ENCODE results near the gene RSPH4A. TPM values are rescaled to one million over a fixed set of nuclear protein-coding genes. Genes with fewer than 3 reads are reported as not detected.
"Not testable (repeated sequence)": the region's sequence is repeated elsewhere in the genome, so short reads cannot be mapped to it uniquely, and the experiment has no call there.

RSPH4A gene
- total RNA-seq, 1 donor from 2014 or later, result 0.18 TPM

- DNase-seq (ENCODE audit: low spot score), result no peak
- intact Hi-C loops (cut with DNase I), result no loop called here
- ATAC-seq, result peak; percentile 28
Observed at GRCh38 chr6:116616737-116617053, 416 bp downstream of the RSPH4A start.

GRCh38 chr6:116624036-116624805 is 7.9 kb downstream of the RSPH4A start:
- no peak for DNase-seq (ENCODE audit: low spot score)
- intact Hi-C loops (cut with DNase I), result no loop called here
- no peak for ATAC-seq

GRCh38 chr6:116625872-116626271 is 9.6 kb downstream of the RSPH4A start:
- ATAC-seq, result no peak
- intact Hi-C loops (cut with DNase I), result no loop called here
- DNase-seq (ENCODE audit: low spot score), result no peak

GRCh38 chr6:116629563-116629981 is 13.3 kb downstream of the RSPH4A start:
- no peak for ATAC-seq
- intact Hi-C loops (cut with DNase I), result no loop called here
- DNase-seq (ENCODE audit: low spot score), result no peak

- intact Hi-C loops (cut with DNase I), result no loop called here
- ATAC-seq (no peak), DNase-seq (ENCODE audit: low spot score) (no peak)
Observed at GRCh38 chr6:116631379-116631990, 15.2 kb downstream of the RSPH4A start.

GRCh38 chr6:116633685-116634084 is 17.4 kb downstream of the RSPH4A start:
- intact Hi-C loops (cut with DNase I), result no loop called here
- ATAC-seq (no peak), DNase-seq (ENCODE audit: low spot score) (no peak)

- ATAC-seq (no peak), DNase-seq (ENCODE audit: low spot score) (no peak)
- intact Hi-C loops (cut with DNase I), result no loop called here
Observed at GRCh38 chr6:116648156-116648555, 31.9 kb downstream of the RSPH4A start.

GRCh38 chr6:116649129-116649528 is 32.9 kb downstream of the RSPH4A start:
- DNase-seq (ENCODE audit: low spot score) (no peak), ATAC-seq (no peak)
- intact Hi-C loops (cut with DNase I), result no loop called here

- no peak for ATAC-seq
- intact Hi-C loops (cut with DNase I), result no loop called here
- DNase-seq (ENCODE audit: low spot score), result no peak
Observed at GRCh38 chr6:116651916-116652315, 35.6 kb downstream of the RSPH4A start.

GRCh38 chr6:116661594-116661993 is 45.3 kb downstream of the RSPH4A start:
- intact Hi-C loops (cut with DNase I), result no loop called here
- ATAC-seq, result no peak
- DNase-seq (ENCODE audit: low spot score), result no peak

- intact Hi-C loops (cut with DNase I), result no loop called here
- DNase-seq (ENCODE audit: low spot score), result no peak
- no peak for ATAC-seq
Observed at GRCh38 chr6:116662202-116662601, 45.9 kb downstream of the RSPH4A start.

- intact Hi-C loops (cut with DNase I), result no loop called here
- ATAC-seq (no peak), DNase-seq (ENCODE audit: low spot score) (no peak)
Observed at GRCh38 chr6:116663308-116663707, 47.0 kb downstream of the RSPH4A start.

GRCh38 chr6:116664169-116664568 is 47.9 kb downstream of the RSPH4A start:
- ATAC-seq; intact Hi-C loops (cut with DNase I); DNase-seq (ENCODE audit: low spot score): not testable (repeated sequence)

GRCh38 chr6:116665464-116665863 is 49.2 kb downstream of the RSPH4A start:
- no peak for DNase-seq (ENCODE audit: low spot score)
- no peak for ATAC-seq
- intact Hi-C loops (cut with DNase I), result no loop called here

GRCh38 chr6:116666869-116667268 is 50.6 kb downstream of the RSPH4A start:
- no peak for DNase-seq (ENCODE audit: low spot score)
- no peak for ATAC-seq
- intact Hi-C loops (cut with DNase I), result no loop called here

GRCh38 chr6:116667623-116668022 is 51.3 kb downstream of the RSPH4A start:
- no peak for DNase-seq (ENCODE audit: low spot score)
- intact Hi-C loops (cut with DNase I), result no loop called here
- ATAC-seq, result no peak

- DNase-seq (ENCODE audit: low spot score) (no peak), ATAC-seq (no peak)
- intact Hi-C loops (cut with DNase I), result no loop called here
Observed at GRCh38 chr6:116672306-116672705, 56.0 kb downstream of the RSPH4A start.

- no peak for DNase-seq (ENCODE audit: low spot score)
- no peak for ATAC-seq
- intact Hi-C loops (cut with DNase I), result no loop called here
Observed at GRCh38 chr6:116676021-116676420, 59.7 kb downstream of the RSPH4A start.

GRCh38 chr6:116680880-116681672 is 64.8 kb downstream of the RSPH4A start, which contains the start of gene KPNA5:
TSS of gene KPNA5 (plus strand) at chr6:116681211. CDS start at chr6:116681335, 124 bp downstream.
- intact Hi-C loops (cut with DNase I), result no loop called here
- ATAC-seq, result peak; percentile 98
- DNase-seq (ENCODE audit: low spot score), result peak; percentile 92

- ATAC-seq (no peak), DNase-seq (ENCODE audit: low spot score) (no peak)
- intact Hi-C loops (cut with DNase I), result no loop called here
Observed at GRCh38 chr6:116682334-116682712, 66.0 kb downstream of the RSPH4A start.
